ENCODE measurements around the gene CENPL. TPM values are rescaled to one million over a fixed set of nuclear protein-coding genes. Genes with fewer than 3 reads are reported as not detected.
"Not testable (repeated sequence)": the region's sequence is repeated elsewhere in the genome, so short reads cannot be mapped to it uniquely, and the experiment has no call there.

CENPL gene
- total RNA-seq, 6 donors from 2014 or later: 1.8 to 8.4 (median 4.4) TPM

GRCh38 chr1:173789841-173790240, 34.8 kb downstream of the CENPL start:
- Histone ChIP-seq H3K27ac (no peak overlapping the region), H3K27me3 (no peaks in the 10 kb centered on the region), H3K36me3 (peaks cover 5 to 26% (median 11%) of the 10 kb centered on the region in 4 donors), H3K9me3 (no peaks in the 10 kb centered on the region), H3K4me3 (no peak overlapping the region), H3K4me1 (no peaks in the 10 kb centered on the region)
- TF ChIP-seq POLR2AphosphoS5 (IDR thresholded peaks at IDR 0.05): no peak
- TF ChIP-seq EP300 (IDR thresholded peaks at IDR 0.05): no peak
- no peak for TF ChIP-seq CTCF (IDR thresholded peaks at IDR 0.05)
- no peak for TF ChIP-seq POLR2A (IDR thresholded peaks at IDR 0.05)
- WGBS, 2 donors: 94 to 98% methylated on average over 2 of the region's 2 CpGs
- DNase-seq (no peak), ATAC-seq (ENCODE audit: low FRiP score in 2 of 2) (no peak)

- H3K36me3 ChIP-seq: peaks cover 30 to 71% (median 45%) of the 10 kb centered on the region in 4 donors
Measured at GRCh38 chr1:173784997-173785396, 39.7 kb downstream of the CENPL start.

GRCh38 chr1:173779936-173780335, 44.7 kb downstream of the CENPL start:
- TF ChIP-seq POLR2A (IDR thresholded peaks at IDR 0.05) (no peak), EP300 (IDR thresholded peaks at IDR 0.05) (no peak)
- Histone ChIP-seq H3K36me3 (peaks cover 41 to 95% (median 49%) of the 10 kb centered on the region in 4 donors), H3K27ac (no peak overlapping the region), H3K4me3 (no peak overlapping the region), H3K4me1 (no peaks in the 10 kb centered on the region), H3K9me3 (no peaks in the 10 kb centered on the region), H3K27me3 (no peaks in the 10 kb centered on the region)
- ATAC-seq (ENCODE audit: low FRiP score in 2 of 2): no peak
- DNase-seq: no peak
- 96 to 100% methylated on average over 4 of the region's 4 CpGs for WGBS, 2 donors

More at GRCh38 chr1:173784997-173785396, 39.7 kb downstream of the CENPL start:
- ATAC-seq (ENCODE audit: low FRiP score in 2 of 2) (no peak), DNase-seq (no peak)
- TF ChIP-seq CTCF (IDR thresholded peaks at IDR 0.05) (no peak), POLR2AphosphoS5 (IDR thresholded peaks at IDR 0.05) (no peak), POLR2A (IDR thresholded peaks at IDR 0.05) (no peak)
- Histone ChIP-seq H3K27me3 (no peaks in the 10 kb centered on the region), H3K27ac (no peak overlapping the region), H3K4me3 (no peak overlapping the region), H3K9me3 (no peaks in the 10 kb centered on the region), H3K4me1 (no peaks in the 10 kb centered on the region)
- WGBS, 2 donors: 95 to 97% methylated on average over 7 of the region's 7 CpGs

GRCh38 chr1:173775578-173776226, 49.0 kb downstream of the CENPL start:
- H3K4me3 ChIP-seq: no peak overlapping the region
- no peak for TF ChIP-seq POLR2AphosphoS5 (IDR thresholded peaks at IDR 0.05)
- no peak for TF ChIP-seq EP300 (IDR thresholded peaks at IDR 0.05)
- TF ChIP-seq POLR2A (IDR thresholded peaks at IDR 0.05): no peak
- TF ChIP-seq CTCF (IDR thresholded peaks at IDR 0.05): no peak
- no peaks in the 10 kb centered on the region for H3K9me3 ChIP-seq
- H3K36me3 ChIP-seq: peaks cover 8 to 71% (median 28%) of the 10 kb centered on the region in 4 donors
- WGBS, 2 donors: 89 to 92% methylated on average over 5 of the region's 5 CpGs
- no peak for DNase-seq
- no peaks in the 10 kb centered on the region for H3K4me1 ChIP-seq
- ATAC-seq (ENCODE audit: low FRiP score in 2 of 2): peak in 1 of 2 donors; percentile 70
- H3K27ac ChIP-seq: no peak overlapping the region
- no peaks in the 10 kb centered on the region for H3K27me3 ChIP-seq

GRCh38 chr1:173771560-173771959, 53.1 kb downstream of the CENPL start:
- Histone ChIP-seq H3K27me3 (no peaks in the 10 kb centered on the region), H3K4me1 (no peaks in the 10 kb centered on the region), H3K27ac (no peak overlapping the region), H3K4me3 (no peak overlapping the region), H3K36me3 (peaks cover 9 to 53% (median 18%) of the 10 kb centered on the region in 4 donors), H3K9me3 (no peaks in the 10 kb centered on the region)
- TF ChIP-seq EP300 (IDR thresholded peaks at IDR 0.05) (no peak), POLR2A (IDR thresholded peaks at IDR 0.05) (no peak), CTCF (IDR thresholded peaks at IDR 0.05) (no peak)
- 91 to 95% methylated on average over 1 of the region's 1 CpG for WGBS, 2 donors
- DNase-seq (no peak), ATAC-seq (ENCODE audit: low FRiP score in 2 of 2) (no peak)

GRCh38 chr1:173770330-173770729, 54.4 kb downstream of the CENPL start:
- ATAC-seq (ENCODE audit: low FRiP score in 2 of 2); H3K4me1 ChIP-seq; DNase-seq; H3K4me3 ChIP-seq; H3K27ac ChIP-seq; H3K9me3 ChIP-seq; H3K27me3 ChIP-seq: not testable (repeated sequence)
- 91 to 95% methylated on average over 9 of the region's 9 CpGs for WGBS, 2 donors
- peaks cover 8 to 52% (median 13%) of the 10 kb centered on the region in 4 donors for H3K36me3 ChIP-seq

Measured in upper lobe of left lung (tissue), 6 donors.